ENCODE measurements around the gene ATP9A.

ATP9A gene

GRCh38 chr20:51720854-51721253, 47.3 kb downstream of the ATP9A start:
- no peak for TF ChIP-seq CTCF (conservative IDR thresholded peaks at IDR 0.05; ENCODE audit: low read depth, low read length)
- DNase-seq (ENCODE audit: low read depth), result no peak
- H3K4me3 ChIP-seq (ENCODE audit: low read depth, low read length), result no peak overlapping the region

GRCh38 chr20:51720384-51720783, 47.8 kb downstream of the ATP9A start:
- no peak for TF ChIP-seq CTCF (conservative IDR thresholded peaks at IDR 0.05; ENCODE audit: low read depth, low read length)
- H3K4me3 ChIP-seq (ENCODE audit: low read depth, low read length), result no peak overlapping the region
- no peak for DNase-seq (ENCODE audit: low read depth)

GRCh38 chr20:51715856-51716185, 52.4 kb downstream of the ATP9A start:
- no peak for TF ChIP-seq CTCF (conservative IDR thresholded peaks at IDR 0.05; ENCODE audit: low read depth, low read length)

GRCh38 chr20:51715163-51715855, 52.9 kb downstream of the ATP9A start:
- H3K4me3 ChIP-seq (ENCODE audit: low read depth, low read length), result no peak overlapping the region
- peak; percentile 11 for DNase-seq (ENCODE audit: low read depth)
- no peak for TF ChIP-seq CTCF (conservative IDR thresholded peaks at IDR 0.05; ENCODE audit: low read depth, low read length)

More at GRCh38 chr20:51715856-51716185, 52.4 kb downstream of the ATP9A start:
- no peak overlapping the region for H3K4me3 ChIP-seq (ENCODE audit: low read depth, low read length)
- DNase-seq (ENCODE audit: low read depth), result no peak

- TF ChIP-seq CTCF (conservative IDR thresholded peaks at IDR 0.05; ENCODE audit: low read depth, low read length), result no peak
- H3K4me3 ChIP-seq (ENCODE audit: low read depth, low read length), result no peak overlapping the region
- no peak for DNase-seq (ENCODE audit: low read depth)
Measured at GRCh38 chr20:51713213-51713598, 55.0 kb downstream of the ATP9A start.

GRCh38 chr20:51712501-51713212, 55.5 kb downstream of the ATP9A start:
- no peak overlapping the region for H3K4me3 ChIP-seq (ENCODE audit: low read depth, low read length)
- peak; percentile 49 for DNase-seq (ENCODE audit: low read depth)
- TF ChIP-seq CTCF (conservative IDR thresholded peaks at IDR 0.05; ENCODE audit: low read depth, low read length), result peak; percentile 84

DNA sequence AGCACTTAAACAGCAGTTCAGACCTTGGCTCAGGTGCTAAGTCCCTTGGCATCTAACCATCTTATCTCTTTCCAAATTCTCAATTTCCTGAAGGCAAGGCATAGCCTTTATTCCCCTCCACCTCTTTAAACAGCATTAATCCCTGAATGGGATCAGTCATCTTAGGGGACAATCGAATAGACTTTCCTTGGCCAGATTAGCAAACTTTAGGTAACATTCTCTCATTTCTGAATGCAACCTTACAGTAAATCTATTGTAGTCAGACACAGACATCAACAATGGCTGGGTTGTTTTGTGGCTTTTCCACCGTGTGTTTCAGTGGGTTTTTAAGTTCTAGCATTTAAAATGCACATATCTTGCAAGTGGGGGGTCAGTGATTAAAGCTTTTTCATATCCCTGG, 56.8 kb downstream of the ATP9A start:
- TF ChIP-seq CTCF (conservative IDR thresholded peaks at IDR 0.05; ENCODE audit: low read depth, low read length), result no peak
- no peak for DNase-seq (ENCODE audit: low read depth)
- no peak overlapping the region for H3K4me3 ChIP-seq (ENCODE audit: low read depth, low read length)

All from choroid plexus epithelial cell (primary cell).